DOHH2 (cell line): Measurements from ENCODE around the gene ECHDC1.
A peak's percentile ranks its signal among the peaks of the same experiment; 100 is the strongest.

Experiments
- H3F3A ChIP-seq: fragments of 200-600 bp; sonication (generic), shearing (Covaris generic); 2 replicates; pipeline ENCODE4 v1.6.0; 2016; ENCODE audit warnings: antibody characterized with exemption, mild to moderate bottlenecking; ENCODE audit not compliant: control insufficient read depth, insufficient read depth
- H3K27ac ChIP-seq: fragments of 200-600 bp; sonication (generic); 2 replicates; pipeline ENCODE4 v1.5.1; 2014; ENCODE audit warnings: low read depth, mild to moderate bottlenecking, low read length, moderate library complexity
- H3K27me3 ChIP-seq: fragments of 200-600 bp; sonication (generic); 2 replicates; pipeline ENCODE4 v1.6.1; 2014; ENCODE audit warnings: mild to moderate bottlenecking, low read length, mixed read lengths; ENCODE audit not compliant: control insufficient read depth
- H3K36me3 ChIP-seq: fragments of 200-600 bp; sonication (generic); 2 replicates; pipeline ENCODE4 v1.6.1; 2014; ENCODE audit warnings: mild to moderate bottlenecking, low read length, moderate library complexity, mixed read lengths; ENCODE audit not compliant: control insufficient read depth
- H3K4me1 ChIP-seq: fragments of 200-600 bp; sonication (generic); 2 replicates; pipeline ENCODE4 v1.6.1; 2014; ENCODE audit warnings: mild to moderate bottlenecking, low read length, mixed read lengths; ENCODE audit not compliant: control insufficient read depth
- H3K4me2 ChIP-seq: fragments of 200-600 bp; sonication (generic); 2 replicates; pipeline ENCODE4 v1.6.0; 2014; ENCODE audit warnings: mild to moderate bottlenecking, low read length, moderate library complexity
- H3K4me3 ChIP-seq: fragments of 200-600 bp; sonication (generic); 2 replicates; pipeline ENCODE4 v1.5.1; 2014; ENCODE audit warnings: mild to moderate bottlenecking, low read length, mixed read lengths
- H3K79me2 ChIP-seq: fragments of 200-600 bp; sonication (generic); 2 replicates; pipeline ENCODE4 v1.6.1; 2014; ENCODE audit warnings: mild to moderate bottlenecking, low read length, mixed read lengths; ENCODE audit not compliant: control insufficient read depth
- H3K9me2 ChIP-seq: fragments of 200-600 bp; sonication (generic); replicated peaks from 2 replicates; pipeline ENCODE4 v1.6.1; 2014; ENCODE audit warnings: mild to moderate bottlenecking, low read length, mixed read lengths; ENCODE audit not compliant: control insufficient read depth
- H3K9me3 ChIP-seq: fragments of 200-600 bp; sonication (generic); 2 replicates; pipeline ENCODE4 v1.6.1; 2014; ENCODE audit warnings: antibody characterized with exemption, low read length, mixed read lengths; ENCODE audit not compliant: control insufficient read depth, insufficient read depth
- H4K20me1 ChIP-seq: fragments of 200-600 bp; sonication (generic); 2 replicates; pipeline ENCODE4 v1.6.0; 2014; ENCODE audit warnings: low read depth, mild to moderate bottlenecking, antibody characterized with exemption, low read length, moderate library complexity; ENCODE audit not compliant: control insufficient read depth, insufficient read depth
- EZH2phosphoT487 ChIP-seq: fragments of 200-600 bp; sonication (generic); IDR thresholded peaks from 2 replicates; pipeline ENCODE4 v1.6.1; 2017; ENCODE audit warnings: borderline replicate concordance, mild to moderate bottlenecking, antibody characterized with exemption, low read length, moderate library complexity, mixed read lengths
- TF ChIP-seq, protein P1 (sequence below): fragments of 200-600 bp; sonication (generic); IDR thresholded peaks from one replicate; pipeline ENCODE4 v1.5.1; 2014; ENCODE audit warnings: antibody characterized with exemption, mild to moderate bottlenecking, low read depth, low read length; ENCODE audit not compliant: poor library complexity, severe bottlenecking

ECHDC1 gene, protein sequence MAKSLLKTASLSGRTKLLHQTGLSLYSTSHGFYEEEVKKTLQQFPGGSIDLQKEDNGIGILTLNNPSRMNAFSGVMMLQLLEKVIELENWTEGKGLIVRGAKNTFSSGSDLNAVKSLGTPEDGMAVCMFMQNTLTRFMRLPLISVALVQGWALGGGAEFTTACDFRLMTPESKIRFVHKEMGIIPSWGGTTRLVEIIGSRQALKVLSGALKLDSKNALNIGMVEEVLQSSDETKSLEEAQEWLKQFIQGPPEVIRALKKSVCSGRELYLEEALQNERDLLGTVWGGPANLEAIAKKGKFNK

DNA sequence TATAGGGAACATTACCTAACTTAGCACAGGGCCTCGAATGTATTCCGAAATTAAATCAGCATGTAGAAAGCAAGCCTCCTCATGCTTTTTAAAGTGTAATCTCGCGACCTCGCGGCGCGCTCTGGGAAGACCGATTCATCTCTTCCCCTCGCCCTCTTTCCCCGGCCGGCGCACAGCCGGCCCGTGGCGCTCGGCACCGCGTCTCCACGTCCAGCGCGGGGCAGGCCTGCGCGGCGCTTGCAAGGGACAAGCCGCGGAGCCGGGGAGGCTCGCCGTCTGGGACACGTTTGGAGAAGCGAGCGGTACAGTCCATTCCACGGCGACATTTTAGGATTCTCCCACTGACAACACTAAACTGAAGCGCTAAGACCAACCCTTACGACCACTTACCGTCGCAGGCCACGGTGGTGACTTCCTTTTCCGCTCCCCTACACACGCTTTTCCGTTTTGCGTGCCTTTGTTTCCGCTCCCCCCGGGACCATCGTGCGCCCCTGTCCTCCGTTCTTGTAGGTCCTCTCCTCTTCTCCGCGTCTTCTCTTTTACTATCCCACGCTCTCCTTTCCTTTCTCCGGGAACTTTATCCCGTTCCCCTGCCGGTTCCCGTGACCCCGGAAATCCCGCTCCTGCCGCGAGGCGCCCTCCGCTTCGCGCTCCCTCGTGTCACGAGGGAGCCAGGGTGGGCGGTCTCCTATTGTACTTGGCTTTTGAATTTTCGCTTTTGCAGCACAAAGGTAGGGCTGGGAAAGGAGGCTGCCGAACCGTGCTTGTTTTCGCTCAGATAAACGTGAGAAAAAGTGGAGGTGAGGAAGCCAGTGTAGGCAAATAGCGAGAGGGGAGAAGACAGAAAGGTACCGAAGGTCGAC is at the start of gene ECHDC1:
Gene ECHDC1, minus strand, starts transcription at position 664 of the 863 bp plus-strand sequence. CDS start 12,581 bp downstream, outside the sequence.
- Histone ChIP-seq H3K4me2 (peak within 1 kb of the TSS; percentile 97), H3K9me2 (no peaks in the 10 kb centered on the region), H3K79me2 (peaks cover 85% of the 10 kb centered on the region), H3K4me3 (peak within 1 kb of the TSS; percentile 96), H3K36me3 (peaks cover 21% of the 10 kb centered on the region), H3K27ac (peak within 1 kb of the TSS; percentile 74), H4K20me1 (peaks cover 15% of the 10 kb centered on the region; the same call in 1 of the 2 replicates), H3K4me1 (peaks cover 46% of the 10 kb centered on the region), H3K9me3 (no peaks in the 10 kb centered on the region), H3F3A (peaks cover 17% of the 10 kb centered on the region), H3K27me3 (no peaks in the 10 kb centered on the region)
- TF ChIP-seq, protein P1, sequence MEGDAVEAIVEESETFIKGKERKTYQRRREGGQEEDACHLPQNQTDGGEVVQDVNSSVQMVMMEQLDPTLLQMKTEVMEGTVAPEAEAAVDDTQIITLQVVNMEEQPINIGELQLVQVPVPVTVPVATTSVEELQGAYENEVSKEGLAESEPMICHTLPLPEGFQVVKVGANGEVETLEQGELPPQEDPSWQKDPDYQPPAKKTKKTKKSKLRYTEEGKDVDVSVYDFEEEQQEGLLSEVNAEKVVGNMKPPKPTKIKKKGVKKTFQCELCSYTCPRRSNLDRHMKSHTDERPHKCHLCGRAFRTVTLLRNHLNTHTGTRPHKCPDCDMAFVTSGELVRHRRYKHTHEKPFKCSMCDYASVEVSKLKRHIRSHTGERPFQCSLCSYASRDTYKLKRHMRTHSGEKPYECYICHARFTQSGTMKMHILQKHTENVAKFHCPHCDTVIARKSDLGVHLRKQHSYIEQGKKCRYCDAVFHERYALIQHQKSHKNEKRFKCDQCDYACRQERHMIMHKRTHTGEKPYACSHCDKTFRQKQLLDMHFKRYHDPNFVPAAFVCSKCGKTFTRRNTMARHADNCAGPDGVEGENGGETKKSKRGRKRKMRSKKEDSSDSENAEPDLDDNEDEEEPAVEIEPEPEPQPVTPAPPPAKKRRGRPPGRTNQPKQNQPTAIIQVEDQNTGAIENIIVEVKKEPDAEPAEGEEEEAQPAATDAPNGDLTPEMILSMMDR: no peak
- no peak for TF ChIP-seq EZH2phosphoT487

DNA sequence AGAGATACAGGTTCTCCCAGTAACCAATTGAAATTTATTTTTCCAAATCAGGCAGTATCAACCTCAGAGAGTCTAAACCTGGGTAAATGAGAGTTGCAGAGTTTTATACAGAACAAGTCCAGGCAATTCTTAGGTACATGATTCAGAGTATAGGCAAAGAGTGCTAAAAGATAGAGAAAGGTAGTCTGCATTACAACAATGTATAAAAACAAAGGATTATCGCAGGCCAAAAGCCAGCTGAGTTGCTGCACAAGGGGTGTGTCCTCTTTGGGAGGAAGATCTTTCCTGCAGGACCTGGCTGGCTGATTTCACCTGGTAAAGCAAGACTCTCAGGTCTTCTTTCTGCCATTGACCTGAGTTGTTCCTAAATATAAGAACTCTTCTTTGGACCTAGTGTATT is 48.9 kb upstream of the ECHDC1 start:
- no peak for TF ChIP-seq EZH2phosphoT487
- TF ChIP-seq, protein P1: no peak
- no peaks in the 10 kb centered on the region for H3K9me3 ChIP-seq

DNA sequence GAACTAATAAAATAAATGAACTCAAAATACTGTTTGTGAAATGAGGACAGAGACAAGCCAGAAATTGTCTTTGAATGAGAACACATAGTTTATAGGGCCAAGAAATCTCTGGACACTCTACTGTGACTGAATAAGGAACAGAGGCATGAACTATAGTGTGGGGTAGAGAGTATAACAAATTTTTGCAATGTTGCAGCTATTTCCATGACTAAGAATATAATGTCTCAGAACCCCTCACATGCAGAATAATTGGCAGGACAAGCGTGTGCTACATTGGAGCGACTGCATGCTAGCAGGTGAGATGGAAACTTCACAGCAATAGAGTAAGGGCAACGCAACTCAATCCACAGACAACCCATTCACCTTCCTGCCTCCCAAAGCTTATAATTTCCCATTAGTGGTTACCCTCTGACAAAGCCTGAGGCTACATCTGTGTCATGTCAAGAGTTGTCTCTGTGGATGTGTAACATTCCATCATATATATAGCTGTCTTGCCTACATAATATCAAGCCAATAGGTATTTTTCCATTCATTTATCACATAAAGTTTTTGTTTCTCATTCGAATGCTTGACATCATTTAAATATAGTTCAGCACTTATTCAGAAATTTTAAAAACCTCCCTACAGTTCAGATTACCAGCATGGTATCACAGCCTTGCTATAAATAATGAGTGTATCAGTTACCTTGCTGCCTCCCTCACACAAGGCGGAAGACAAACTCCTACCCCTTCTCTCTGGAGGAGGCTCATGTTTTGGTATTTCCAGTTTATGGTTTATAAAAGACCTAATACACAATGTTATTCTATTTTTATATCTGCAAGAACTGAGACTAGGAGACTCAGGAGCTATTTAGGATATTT is 47.9 kb upstream of the ECHDC1 start:
- no peak overlapping the region for H3K4me2 ChIP-seq
- no peak overlapping the region for H3K4me3 ChIP-seq
- H4K20me1 ChIP-seq: no peaks in the 10 kb centered on the region
- no peaks in the 10 kb centered on the region for H3K9me3 ChIP-seq
- H3K27me3 ChIP-seq: no peaks in the 10 kb centered on the region
- H3F3A ChIP-seq: no peaks in the 10 kb centered on the region
- H3K79me2 ChIP-seq: no peaks in the 10 kb centered on the region
- no peak overlapping the region for H3K27ac ChIP-seq
- no peaks in the 10 kb centered on the region for H3K9me2 ChIP-seq
- TF ChIP-seq, protein P1: no peak
- TF ChIP-seq EZH2phosphoT487: no peak
- no peaks in the 10 kb centered on the region for H3K36me3 ChIP-seq
- no peaks in the 10 kb centered on the region for H3K4me1 ChIP-seq

More for the DNA sequence above, 48.9 kb upstream of the ECHDC1 start:
- no peaks in the 10 kb centered on the region for H3K36me3 ChIP-seq
- no peaks in the 10 kb centered on the region for H4K20me1 ChIP-seq
- H3F3A ChIP-seq: no peaks in the 10 kb centered on the region
- no peaks in the 10 kb centered on the region for H3K79me2 ChIP-seq
- no peak overlapping the region for H3K4me2 ChIP-seq
- H3K9me2 ChIP-seq: no peaks in the 10 kb centered on the region
- H3K27ac ChIP-seq: no peak overlapping the region
- no peaks in the 10 kb centered on the region for H3K4me1 ChIP-seq
- no peaks in the 10 kb centered on the region for H3K27me3 ChIP-seq
- no peak overlapping the region for H3K4me3 ChIP-seq
